NT2/D1 (cell line): ENCODE measurements around the gene PEAR1.

ENCODE experiments used
- DNase-seq: peaks from one replicate; pipeline ENCODE4 v3.0.0-alpha.2; 2011; ENCODE audit warnings: low read depth, low spot score
- H3K27me3 ChIP-seq: 2 replicates; pipeline ENCODE4 v1.6.0; 2011; ENCODE audit warnings: mild to moderate bottlenecking; ENCODE audit not compliant: insufficient read length, insufficient read depth
- H3K36me3 ChIP-seq: 2 replicates; pipeline ENCODE4 v1.6.1; 2011; ENCODE audit warnings: mild to moderate bottlenecking, low read length, mixed read lengths; ENCODE audit not compliant: insufficient read depth, insufficient read length
- H3K4me1 ChIP-seq: 2 replicates; pipeline ENCODE4 v1.5.1; 2011; ENCODE audit not compliant: insufficient read depth, insufficient read length
- H3K4me3 ChIP-seq: 2 replicates; pipeline ENCODE4 v1.5.1; 2011; ENCODE audit warnings: low read depth; ENCODE audit not compliant: insufficient read length
- H3K9ac ChIP-seq: 2 replicates; pipeline ENCODE4 v1.6.0; 2011; ENCODE audit warnings: low read depth; ENCODE audit not compliant: insufficient read length
- H3K9me3 ChIP-seq: 2 replicates; pipeline ENCODE4 v1.5.1; 2011; ENCODE audit warnings: mild to moderate bottlenecking, low read length; ENCODE audit not compliant: insufficient read depth
- SUZ12 ChIP-seq: IDR thresholded peaks from 2 replicates; pipeline ENCODE4 v1.6.1; 2011; ENCODE audit not compliant: insufficient read length, insufficient read depth; ENCODE audit errors: extremely low read depth
- YY1 ChIP-seq: IDR thresholded peaks from 2 replicates; pipeline ENCODE4 v1.6.1; 2011; ENCODE audit not compliant: insufficient read length, insufficient read depth
- ZNF274 ChIP-seq: IDR thresholded peaks from 2 replicates; pipeline ENCODE4 v1.6.1; 2011; ENCODE audit warnings: mild to moderate bottlenecking, low read depth, low read length

Gene PEAR1

GRCh38 chr1:156905176-156905575 lies 11.7 kb downstream of the PEAR1 start:
- Histone ChIP-seq H3K9ac (no peak overlapping the region), H3K4me1 (peaks cover 14% of the 10 kb centered on the region), H3K27me3 (no peaks in the 10 kb centered on the region), H3K36me3 (peaks cover 54% of the 10 kb centered on the region), H3K9me3 (peaks cover 13% of the 10 kb centered on the region; the same call in 1 of the 2 replicates), H3K4me3 (no peak overlapping the region)
- no peak for DNase-seq
- no peak for TF ChIP-seq YY1
- TF ChIP-seq SUZ12 = no peak
- TF ChIP-seq ZNF274 = no peak

DNA sequence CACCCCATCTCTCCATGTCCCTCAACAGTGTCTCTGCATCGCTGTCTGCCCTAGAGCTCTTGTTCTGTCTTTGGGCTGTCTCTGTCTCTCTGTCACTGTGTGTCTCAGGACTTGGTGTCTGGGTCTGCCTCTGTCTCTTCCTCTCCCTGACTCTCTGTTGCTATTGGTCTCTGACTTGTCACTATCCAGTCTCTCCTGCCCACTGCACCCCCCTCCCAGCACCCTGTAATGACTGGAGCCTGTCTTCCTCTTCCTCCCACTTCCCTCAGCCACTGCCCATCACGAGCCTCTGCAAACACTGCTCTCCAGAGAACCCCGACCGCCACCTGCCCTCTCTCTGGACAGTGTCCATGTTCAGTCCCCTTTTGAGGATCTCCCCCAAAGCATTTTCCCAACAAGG lies 12.1 kb downstream of the PEAR1 start:
- H3K9me3 ChIP-seq = peaks cover 13% of the 10 kb centered on the region; the same call in 1 of the 2 replicates
- no peak overlapping the region for H3K9ac ChIP-seq
- no peaks in the 10 kb centered on the region for H3K27me3 ChIP-seq
- H3K36me3 ChIP-seq = peaks cover 54% of the 10 kb centered on the region
- no peak for DNase-seq
- peaks cover 15% of the 10 kb centered on the region for H3K4me1 ChIP-seq
- TF ChIP-seq SUZ12 = no peak
- TF ChIP-seq YY1 = no peak
- no peak for TF ChIP-seq ZNF274
- H3K4me3 ChIP-seq = no peak overlapping the region

DNA sequence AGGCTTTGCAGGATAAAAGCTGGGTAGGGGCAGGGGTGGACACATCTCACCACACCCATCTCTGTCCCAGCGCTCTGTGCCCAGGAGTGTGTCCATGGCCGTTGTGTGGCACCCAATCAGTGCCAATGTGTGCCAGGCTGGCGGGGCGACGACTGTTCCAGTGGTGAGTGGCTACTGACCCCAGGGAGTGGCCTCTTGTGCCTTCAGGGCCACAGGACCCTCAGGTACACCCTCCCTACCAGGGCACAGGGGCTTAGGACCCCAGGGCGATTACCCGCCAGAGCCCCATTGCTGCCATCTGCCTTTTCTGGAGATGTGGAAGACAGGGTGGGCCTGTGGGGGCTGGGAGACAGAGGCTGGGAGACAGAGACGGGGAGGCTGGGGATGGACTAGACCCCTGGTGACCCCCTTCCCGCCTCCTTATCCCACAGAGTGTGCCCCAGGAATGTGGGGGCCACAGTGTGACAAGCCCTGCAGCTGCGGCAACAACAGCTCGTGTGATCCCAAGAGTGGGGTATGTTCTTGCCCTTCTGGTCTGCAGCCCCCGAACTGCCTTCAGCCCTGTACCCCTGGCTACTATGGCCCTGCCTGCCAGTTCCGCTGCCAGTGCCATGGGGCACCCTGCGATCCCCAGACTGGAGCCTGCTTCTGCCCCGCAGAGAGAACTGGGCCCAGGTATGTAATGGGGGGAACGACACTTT lies 12.8 kb downstream of the PEAR1 start:
- TF ChIP-seq YY1 = no peak
- TF ChIP-seq ZNF274 = no peak
- no peak for TF ChIP-seq SUZ12
- peaks cover 11% of the 10 kb centered on the region for H3K4me1 ChIP-seq
- peaks cover 13% of the 10 kb centered on the region; the same call in 1 of the 2 replicates for H3K9me3 ChIP-seq
- DNase-seq = no peak
- H3K36me3 ChIP-seq = peaks cover 54% of the 10 kb centered on the region
- H3K27me3 ChIP-seq = no peaks in the 10 kb centered on the region
- H3K4me3 ChIP-seq = no peak overlapping the region
- H3K9ac ChIP-seq = no peak overlapping the region

- Histone ChIP-seq H3K36me3 (peaks cover 69% of the 10 kb centered on the region), H3K9ac (no peak overlapping the region), H3K4me1 (peaks cover 15% of the 10 kb centered on the region), H3K9me3 (peaks cover 13% of the 10 kb centered on the region; the same call in 1 of the 2 replicates), H3K27me3 (no peaks in the 10 kb centered on the region), H3K4me3 (no peak overlapping the region)
- no peak for TF ChIP-seq SUZ12
- no peak for DNase-seq
Measured at GRCh38 chr1:156908541-156908940, 15.0 kb downstream of the PEAR1 start.

DNA sequence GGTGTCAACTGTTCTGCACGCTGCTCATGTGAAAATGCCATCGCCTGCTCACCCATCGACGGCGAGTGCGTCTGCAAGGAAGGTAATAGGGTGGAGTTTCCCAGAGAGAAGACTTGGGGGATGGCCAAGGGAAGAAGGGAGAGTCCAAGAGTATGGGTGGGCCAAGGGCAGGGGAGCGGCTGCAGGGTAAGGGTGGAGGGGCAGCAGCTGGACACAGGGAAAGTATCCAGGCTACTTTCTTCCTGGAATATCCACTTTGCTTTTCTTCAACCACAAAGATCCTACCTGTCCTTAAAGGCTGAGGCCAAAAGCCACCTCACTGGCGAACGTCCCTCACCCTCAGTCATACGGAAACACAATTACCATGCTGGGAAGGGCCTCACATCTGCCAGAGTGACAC lies 15.4 kb downstream of the PEAR1 start:
- no peak overlapping the region for H3K4me3 ChIP-seq
- H3K9me3 ChIP-seq = peaks cover 13% of the 10 kb centered on the region; the same call in 1 of the 2 replicates
- no peak overlapping the region for H3K9ac ChIP-seq
- TF ChIP-seq SUZ12 = no peak
- TF ChIP-seq YY1 = no peak
- H3K4me1 ChIP-seq = peaks cover 19% of the 10 kb centered on the region
- peaks cover 69% of the 10 kb centered on the region for H3K36me3 ChIP-seq
- no peak for DNase-seq
- H3K27me3 ChIP-seq = no peaks in the 10 kb centered on the region

DNA sequence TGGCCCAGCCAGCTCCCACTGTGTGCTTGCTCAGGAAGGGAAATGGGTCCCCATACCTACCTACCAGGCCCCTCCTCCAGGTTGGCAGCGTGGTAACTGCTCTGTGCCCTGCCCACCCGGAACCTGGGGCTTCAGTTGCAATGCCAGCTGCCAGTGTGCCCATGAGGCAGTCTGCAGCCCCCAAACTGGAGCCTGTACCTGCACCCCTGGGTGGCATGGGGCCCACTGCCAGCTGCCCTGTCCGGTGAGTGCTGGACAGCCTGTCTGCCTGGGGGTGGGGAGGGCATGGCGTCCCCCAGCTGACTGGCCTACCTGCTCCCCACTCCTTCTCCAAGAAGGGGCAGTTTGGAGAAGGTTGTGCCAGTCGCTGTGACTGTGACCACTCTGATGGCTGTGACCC lies 16.2 kb downstream of the PEAR1 start:
- no peak overlapping the region for H3K9ac ChIP-seq
- no peaks in the 10 kb centered on the region for H3K27me3 ChIP-seq
- TF ChIP-seq SUZ12 = no peak
- no peak for TF ChIP-seq ZNF274
- no peak for TF ChIP-seq YY1
- H3K4me3 ChIP-seq = no peak overlapping the region
- H3K9me3 ChIP-seq = peaks cover 13% of the 10 kb centered on the region; the same call in 1 of the 2 replicates
- DNase-seq = no peak
- peaks cover 73% of the 10 kb centered on the region for H3K36me3 ChIP-seq
- H3K4me1 ChIP-seq = peaks cover 21% of the 10 kb centered on the region

- TF ChIP-seq YY1 (no peak), SUZ12 (no peak), ZNF274 (no peak)
- H3K36me3 ChIP-seq = peaks cover 76% of the 10 kb centered on the region
- no peak overlapping the region for H3K4me3 ChIP-seq
- peaks cover 13% of the 10 kb centered on the region; the same call in 1 of the 2 replicates for H3K9me3 ChIP-seq
- no peaks in the 10 kb centered on the region for H3K27me3 ChIP-seq
- H3K9ac ChIP-seq = no peak overlapping the region
- DNase-seq = peak; percentile 60
- H3K4me1 ChIP-seq = peaks cover 21% of the 10 kb centered on the region
Measured at GRCh38 chr1:156910309-156910782, 16.8 kb downstream of the PEAR1 start.

DNA sequence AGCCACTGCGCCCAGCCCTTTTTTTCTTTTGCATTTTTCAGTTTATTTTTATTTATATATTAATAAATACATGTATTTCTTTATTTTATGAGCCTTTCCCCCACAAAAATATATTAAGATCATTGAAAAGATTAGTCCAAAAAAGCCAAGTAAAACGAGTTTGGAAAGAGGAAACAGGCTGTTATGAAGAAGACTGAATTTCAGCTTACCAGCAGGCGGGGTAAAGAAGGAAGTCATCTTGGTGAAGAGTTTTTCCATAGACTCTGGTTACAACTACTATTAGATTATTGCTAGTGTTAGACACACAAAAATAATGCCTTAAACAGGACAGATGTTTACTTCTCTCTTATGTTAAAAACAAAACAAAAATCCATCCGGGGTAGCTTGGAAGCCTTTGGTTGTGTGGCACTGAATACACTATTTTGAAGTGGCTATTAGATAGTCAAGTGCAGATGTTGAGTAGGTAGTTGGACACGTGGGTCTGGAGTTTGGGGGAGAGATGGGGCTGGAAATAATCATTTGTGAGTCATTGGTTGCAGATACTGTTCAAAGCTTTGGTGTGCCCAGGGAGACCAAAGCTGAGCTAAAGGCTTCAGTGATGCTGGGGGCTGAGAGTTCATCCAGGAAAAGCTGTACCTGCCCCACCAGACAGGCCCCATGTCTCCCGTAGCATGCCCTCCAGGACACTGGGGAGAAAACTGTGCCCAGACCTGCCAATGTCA lies 18.2 kb downstream of the PEAR1 start:
- Histone ChIP-seq H3K4me1 (peaks cover 21% of the 10 kb centered on the region), H3K4me3 (no peak overlapping the region), H3K36me3 (peaks cover 70% of the 10 kb centered on the region), H3K27me3 (no peaks in the 10 kb centered on the region), H3K9ac (no peak overlapping the region), H3K9me3 (peaks cover 1% of the 10 kb centered on the region; the same call in 1 of the 2 replicates)
- no peak for DNase-seq
- TF ChIP-seq SUZ12 = no peak
- TF ChIP-seq ZNF274 = no peak
- TF ChIP-seq YY1 = no peak
